ENCODE measurements around the gene RNF180.

DNA sequence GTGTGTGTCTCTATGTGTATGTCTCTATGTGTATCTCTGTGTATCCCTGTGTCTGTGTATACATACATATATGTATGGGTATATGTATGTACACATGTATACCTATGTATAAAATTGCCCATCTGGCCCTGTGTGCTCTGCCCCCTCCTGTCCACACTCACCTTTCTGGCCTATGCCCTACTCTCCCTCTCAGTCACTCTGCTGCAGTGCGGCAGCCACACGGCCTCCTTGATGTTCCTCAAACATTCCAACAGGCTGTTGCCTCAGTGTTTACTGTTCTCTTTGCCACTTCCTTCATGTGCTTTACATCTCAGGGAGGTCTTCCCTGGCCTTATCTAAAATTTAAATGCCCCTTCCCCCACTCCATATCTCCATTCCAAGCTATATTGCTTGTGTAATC lies 18.3 kb upstream of the RNF180 start:
- TF ChIP-seq, protein P1, sequence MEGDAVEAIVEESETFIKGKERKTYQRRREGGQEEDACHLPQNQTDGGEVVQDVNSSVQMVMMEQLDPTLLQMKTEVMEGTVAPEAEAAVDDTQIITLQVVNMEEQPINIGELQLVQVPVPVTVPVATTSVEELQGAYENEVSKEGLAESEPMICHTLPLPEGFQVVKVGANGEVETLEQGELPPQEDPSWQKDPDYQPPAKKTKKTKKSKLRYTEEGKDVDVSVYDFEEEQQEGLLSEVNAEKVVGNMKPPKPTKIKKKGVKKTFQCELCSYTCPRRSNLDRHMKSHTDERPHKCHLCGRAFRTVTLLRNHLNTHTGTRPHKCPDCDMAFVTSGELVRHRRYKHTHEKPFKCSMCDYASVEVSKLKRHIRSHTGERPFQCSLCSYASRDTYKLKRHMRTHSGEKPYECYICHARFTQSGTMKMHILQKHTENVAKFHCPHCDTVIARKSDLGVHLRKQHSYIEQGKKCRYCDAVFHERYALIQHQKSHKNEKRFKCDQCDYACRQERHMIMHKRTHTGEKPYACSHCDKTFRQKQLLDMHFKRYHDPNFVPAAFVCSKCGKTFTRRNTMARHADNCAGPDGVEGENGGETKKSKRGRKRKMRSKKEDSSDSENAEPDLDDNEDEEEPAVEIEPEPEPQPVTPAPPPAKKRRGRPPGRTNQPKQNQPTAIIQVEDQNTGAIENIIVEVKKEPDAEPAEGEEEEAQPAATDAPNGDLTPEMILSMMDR (IDR thresholded peaks at IDR 0.05) = no peak
- TF ChIP-seq REST (IDR thresholded peaks at IDR 0.05) = no peak
- TF ChIP-seq PHF8 (IDR thresholded peaks at IDR 0.05; ENCODE audit: borderline replicate concordance, low read depth) = no peak
- TF ChIP-seq POLR2A (IDR thresholded peaks at IDR 0.05; ENCODE audit: low read length) = no peak
- TF ChIP-seq ZSCAN20 (CRISPR knock-in tag; IDR thresholded peaks at IDR 0.05) = no peak
- TF ChIP-seq EP300 (IDR thresholded peaks at IDR 0.05) = no peak
- no peak for TF ChIP-seq RAD21 (conservative IDR thresholded peaks at IDR 0.05 in 1 of 2, IDR thresholded peaks at IDR 0.05 in 1 of 2)
- TF ChIP-seq BHLHE40 (IDR thresholded peaks at IDR 0.05; ENCODE audit: low read depth, low read length) = no peak
- no peak for TF ChIP-seq SMC3 (IDR thresholded peaks at IDR 0.05)
- no peak for TF ChIP-seq PBX3 (IDR thresholded peaks at IDR 0.05)
- no peak for TF ChIP-seq RFX5 (IDR thresholded peaks at IDR 0.05)

Data from A549 (cell line).